Measurements from ENCODE around the gene KRT39. TPM values are rescaled to one million over a fixed set of nuclear protein-coding genes. Genes with fewer than 3 reads are reported as not detected.

The KRT39 gene
- total and polyA plus RNA-seq, 2 of the 8 experiments (the other 6 are each of a cell fraction or from before 2014, with no cell fraction given): not detected

DNA sequence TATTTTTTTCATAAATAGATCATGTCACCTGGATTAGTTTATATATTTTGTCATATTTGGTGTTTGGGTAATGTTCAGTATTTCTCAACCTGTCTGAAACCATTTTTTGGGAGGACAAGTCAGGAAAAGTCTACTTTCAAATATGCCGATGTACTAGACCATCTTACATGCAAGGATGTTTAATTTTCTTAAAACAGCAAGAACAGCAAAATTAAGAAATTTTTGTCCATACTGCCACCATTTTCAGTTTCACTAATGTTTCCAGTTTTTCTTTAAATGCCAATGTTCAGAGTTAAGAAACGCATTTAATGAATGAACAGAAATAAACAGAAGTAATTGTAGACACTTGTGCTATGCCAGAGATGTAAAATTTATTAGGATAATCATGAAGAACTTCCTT is 26.3 kb upstream of the KRT39 start (continued):
- TF ChIP-seq, protein P1, sequence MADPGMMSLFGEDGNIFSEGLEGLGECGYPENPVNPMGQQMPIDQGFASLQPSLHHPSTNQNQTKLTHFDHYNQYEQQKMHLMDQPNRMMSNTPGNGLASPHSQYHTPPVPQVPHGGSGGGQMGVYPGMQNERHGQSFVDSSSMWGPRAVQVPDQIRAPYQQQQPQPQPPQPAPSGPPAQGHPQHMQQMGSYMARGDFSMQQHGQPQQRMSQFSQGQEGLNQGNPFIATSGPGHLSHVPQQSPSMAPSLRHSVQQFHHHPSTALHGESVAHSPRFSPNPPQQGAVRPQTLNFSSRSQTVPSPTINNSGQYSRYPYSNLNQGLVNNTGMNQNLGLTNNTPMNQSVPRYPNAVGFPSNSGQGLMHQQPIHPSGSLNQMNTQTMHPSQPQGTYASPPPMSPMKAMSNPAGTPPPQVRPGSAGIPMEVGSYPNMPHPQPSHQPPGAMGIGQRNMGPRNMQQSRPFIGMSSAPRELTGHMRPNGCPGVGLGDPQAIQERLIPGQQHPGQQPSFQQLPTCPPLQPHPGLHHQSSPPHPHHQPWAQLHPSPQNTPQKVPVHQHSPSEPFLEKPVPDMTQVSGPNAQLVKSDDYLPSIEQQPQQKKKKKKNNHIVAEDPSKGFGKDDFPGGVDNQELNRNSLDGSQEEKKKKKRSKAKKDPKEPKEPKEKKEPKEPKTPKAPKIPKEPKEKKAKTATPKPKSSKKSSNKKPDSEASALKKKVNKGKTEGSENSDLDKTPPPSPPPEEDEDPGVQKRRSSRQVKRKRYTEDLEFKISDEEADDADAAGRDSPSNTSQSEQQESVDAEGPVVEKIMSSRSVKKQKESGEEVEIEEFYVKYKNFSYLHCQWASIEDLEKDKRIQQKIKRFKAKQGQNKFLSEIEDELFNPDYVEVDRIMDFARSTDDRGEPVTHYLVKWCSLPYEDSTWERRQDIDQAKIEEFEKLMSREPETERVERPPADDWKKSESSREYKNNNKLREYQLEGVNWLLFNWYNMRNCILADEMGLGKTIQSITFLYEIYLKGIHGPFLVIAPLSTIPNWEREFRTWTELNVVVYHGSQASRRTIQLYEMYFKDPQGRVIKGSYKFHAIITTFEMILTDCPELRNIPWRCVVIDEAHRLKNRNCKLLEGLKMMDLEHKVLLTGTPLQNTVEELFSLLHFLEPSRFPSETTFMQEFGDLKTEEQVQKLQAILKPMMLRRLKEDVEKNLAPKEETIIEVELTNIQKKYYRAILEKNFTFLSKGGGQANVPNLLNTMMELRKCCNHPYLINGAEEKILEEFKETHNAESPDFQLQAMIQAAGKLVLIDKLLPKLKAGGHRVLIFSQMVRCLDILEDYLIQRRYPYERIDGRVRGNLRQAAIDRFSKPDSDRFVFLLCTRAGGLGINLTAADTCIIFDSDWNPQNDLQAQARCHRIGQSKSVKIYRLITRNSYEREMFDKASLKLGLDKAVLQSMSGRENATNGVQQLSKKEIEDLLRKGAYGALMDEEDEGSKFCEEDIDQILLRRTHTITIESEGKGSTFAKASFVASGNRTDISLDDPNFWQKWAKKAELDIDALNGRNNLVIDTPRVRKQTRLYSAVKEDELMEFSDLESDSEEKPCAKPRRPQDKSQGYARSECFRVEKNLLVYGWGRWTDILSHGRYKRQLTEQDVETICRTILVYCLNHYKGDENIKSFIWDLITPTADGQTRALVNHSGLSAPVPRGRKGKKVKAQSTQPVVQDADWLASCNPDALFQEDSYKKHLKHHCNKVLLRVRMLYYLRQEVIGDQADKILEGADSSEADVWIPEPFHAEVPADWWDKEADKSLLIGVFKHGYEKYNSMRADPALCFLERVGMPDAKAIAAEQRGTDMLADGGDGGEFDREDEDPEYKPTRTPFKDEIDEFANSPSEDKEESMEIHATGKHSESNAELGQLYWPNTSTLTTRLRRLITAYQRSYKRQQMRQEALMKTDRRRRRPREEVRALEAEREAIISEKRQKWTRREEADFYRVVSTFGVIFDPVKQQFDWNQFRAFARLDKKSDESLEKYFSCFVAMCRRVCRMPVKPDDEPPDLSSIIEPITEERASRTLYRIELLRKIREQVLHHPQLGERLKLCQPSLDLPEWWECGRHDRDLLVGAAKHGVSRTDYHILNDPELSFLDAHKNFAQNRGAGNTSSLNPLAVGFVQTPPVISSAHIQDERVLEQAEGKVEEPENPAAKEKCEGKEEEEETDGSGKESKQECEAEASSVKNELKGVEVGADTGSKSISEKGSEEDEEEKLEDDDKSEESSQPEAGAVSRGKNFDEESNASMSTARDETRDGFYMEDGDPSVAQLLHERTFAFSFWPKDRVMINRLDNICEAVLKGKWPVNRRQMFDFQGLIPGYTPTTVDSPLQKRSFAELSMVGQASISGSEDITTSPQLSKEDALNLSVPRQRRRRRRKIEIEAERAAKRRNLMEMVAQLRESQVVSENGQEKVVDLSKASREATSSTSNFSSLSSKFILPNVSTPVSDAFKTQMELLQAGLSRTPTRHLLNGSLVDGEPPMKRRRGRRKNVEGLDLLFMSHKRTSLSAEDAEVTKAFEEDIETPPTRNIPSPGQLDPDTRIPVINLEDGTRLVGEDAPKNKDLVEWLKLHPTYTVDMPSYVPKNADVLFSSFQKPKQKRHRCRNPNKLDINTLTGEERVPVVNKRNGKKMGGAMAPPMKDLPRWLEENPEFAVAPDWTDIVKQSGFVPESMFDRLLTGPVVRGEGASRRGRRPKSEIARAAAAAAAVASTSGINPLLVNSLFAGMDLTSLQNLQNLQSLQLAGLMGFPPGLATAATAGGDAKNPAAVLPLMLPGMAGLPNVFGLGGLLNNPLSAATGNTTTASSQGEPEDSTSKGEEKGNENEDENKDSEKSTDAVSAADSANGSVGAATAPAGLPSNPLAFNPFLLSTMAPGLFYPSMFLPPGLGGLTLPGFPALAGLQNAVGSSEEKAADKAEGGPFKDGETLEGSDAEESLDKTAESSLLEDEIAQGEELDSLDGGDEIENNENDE (IDR thresholded peaks at IDR 0.05; ENCODE audit: insufficient replicate concordance, low read length): no peak
- TF ChIP-seq KDM1A (IDR thresholded peaks at IDR 0.05; ENCODE audit: borderline replicate concordance, low read length) (no peak), NANOG (IDR thresholded peaks at IDR 0.05; ENCODE audit: insufficient read depth, low read depth, low read length, poor library complexity, severe bottlenecking) (no peak), BACH1 (IDR thresholded peaks at IDR 0.05; ENCODE audit: low read length) (no peak), CREB1 (IDR thresholded peaks at IDR 0.05) (no peak), CHD2 (IDR thresholded peaks at IDR 0.05; ENCODE audit: low read length) (no peak), SUZ12 (IDR thresholded peaks at IDR 0.05; ENCODE audit: low read length) (no peak), POLR2A (IDR thresholded peaks at IDR 0.05; ENCODE audit: control extremely low read depth in 1 of 2, low read depth in 2 of 2, low read length in 2 of 2) (no peak), FOSL1 (IDR thresholded peaks at IDR 0.05; ENCODE audit: insufficient read depth, low read depth, low read length) (no peak), JUN (IDR thresholded peaks at IDR 0.05; ENCODE audit: low read depth, low read length) (no peak), GABPA (IDR thresholded peaks at IDR 0.05; ENCODE audit: borderline replicate concordance, insufficient read depth, low read length) (no peak), TEAD4 (IDR thresholded peaks at IDR 0.05; ENCODE audit: low read depth, low read length) (no peak)
